Stomach (tissue), 9 donors: Measurements from ENCODE around the gene POT1. TPM values are rescaled to one million over a fixed set of nuclear protein-coding genes. Genes with fewer than 3 reads are reported as not detected.

Source experiments
- DNase-seq, 2 donors: peaks; one replicate each; pipeline versions ENCODE4 v3.0.0 to v3.0.0-alpha.2; 2013 to 2019
- H3K27ac ChIP-seq, 5 donors: fragments of 200-600 bp in 4 of 5; sonication (generic) in 4 of 5; one replicate each; pipeline ENCODE4 v1.5.1; 2013 to 2019; ENCODE audit warnings: mild to moderate bottlenecking in 1 of 5, moderate library complexity in 1 of 5
- H3K27me3 ChIP-seq, 3 donors: fragments of 200-600 bp; sonication (generic); one replicate each; pipeline ENCODE4 v1.5.1; 2017 to 2019; ENCODE audit warnings: mixed run types in 1 of 3
- H3K36me3 ChIP-seq, 4 donors: fragments of 200-600 bp; sonication (generic); 1 replicate in 3 of 4; 2 replicates in 1 of 4; pipeline ENCODE4 v1.5.1; 2016 to 2019
- H3K4me1 ChIP-seq, 4 donors: fragments of 200-600 bp; sonication (generic); one replicate each; pipeline ENCODE4 v1.5.1; 2016 to 2019
- H3K4me3 ChIP-seq, 4 donors: fragments of 200-600 bp; sonication (generic) in 3 of 4; one replicate each; pipeline ENCODE4 v1.5.1; 2016 to 2019; ENCODE audit warnings: mild to moderate bottlenecking in 1 of 4
- H3K9me3 ChIP-seq, 4 donors: fragments of 200-600 bp; sonication (generic); one replicate each; pipeline ENCODE4 v1.5.1; 2016 to 2019
- CTCF ChIP-seq, 7 experiments: fragments of 450-650 bp in 4 of 7; fragments of 200-600 bp in 3 of 7; sonication (generic) in 3 of 7; IDR thresholded peaks; one replicate each; pipeline ENCODE4 v1.5.1; 2016 to 2019; ENCODE audit warnings: antibody characterized with exemption in 7 of 7, control low read depth in 2 of 7, mild to moderate bottlenecking in 1 of 7
- EP300 ChIP-seq: sonication (generic); formaldehyde crosslinking; IDR thresholded peaks from one replicate; pipeline ENCODE4 v1.6.1; 2017; ENCODE audit warnings: antibody characterized with exemption
- POLR2A ChIP-seq, 4 donors: fragments of 450-650 bp; IDR thresholded peaks; one replicate each; pipeline ENCODE4 v1.6.1; 2016; ENCODE audit warnings: antibody characterized with exemption in 4 of 4, control low read depth in 2 of 4, mild to moderate bottlenecking in 1 of 4, moderate library complexity in 1 of 4
- POLR2AphosphoS5 ChIP-seq, 3 donors: sonication (generic); formaldehyde crosslinking; IDR thresholded peaks; one replicate each; pipeline ENCODE4 v1.6.1; 2016; ENCODE audit warnings: antibody characterized with exemption in 3 of 3
- WGBS, 5 donors: extraction: QIAGEN DNeasy Blood & Tissue Kit in 3 of 5; methylation state at CpG; one replicate each; pipeline versions ENCODE4 v1.1.5 to v1.1.7; 2013 to 2018; 5-methylcytosine and 5-hydroxymethylcytosine counted together
- intact Hi-C: fragments of 100-400 bp; cut with DNase I; formaldehyde crosslinking; loops from one replicate; pipeline ENCODE4 v1.15.1; 2023; ENCODE audit warnings: low total_unique reads
- polyA plus RNA-seq, 3 donors: library from polyadenylated mRNA; stranded (reverse); fragments of 200-250 nt; gene quantifications; one replicate each; pipeline ENCODE4 v1.2.3, GENCODE V29; 2013
- total RNA-seq, 5 donors: library from RNA; depleted of rRNA; stranded (reverse); fragments of >200 nt; gene quantifications; one replicate each; pipeline versions ENCODE4 v1.1.0 to v1.2.3, GENCODE V29; 2014 to 2016
- donor health status: healthy with polysubstance abuse.
- donor health status: Bipolar disorder and iron deficiency.
- donor health status: healthy.

Gene POT1
- total and polyA plus RNA-seq, 8 donors = 4.3 to 47.5 (median 8.9) TPM

GRCh38 chr7:124956160-124956559 is 26.5 kb upstream of the POT1 start:
- Histone ChIP-seq H3K36me3 (no peaks in the 10 kb centered on the region), H3K4me1 (no peaks in the 10 kb centered on the region), H3K9me3 (peaks cover 0 to 17% (median 7%) of the 10 kb centered on the region in 4 donors), H3K4me3 (no peak overlapping the region), H3K27me3 (no peaks in the 10 kb centered on the region), H3K27ac (no peak overlapping the region)
- TF ChIP-seq POLR2AphosphoS5 (IDR thresholded peaks at IDR 0.05) = no peak
- no peak for TF ChIP-seq POLR2A (IDR thresholded peaks at IDR 0.05)
- TF ChIP-seq EP300 = no peak
- no peak for TF ChIP-seq CTCF (IDR thresholded peaks at IDR 0.05)
- DNase-seq = no peak
- WGBS, 5 donors = 67 to 85% (median 71%) methylated on average over 1 of the region's 1 CpG
- intact Hi-C loops = no loop called here

- Histone ChIP-seq H3K27me3 (no peaks in the 10 kb centered on the region), H3K27ac (no peak overlapping the region), H3K36me3 (no peaks in the 10 kb centered on the region), H3K4me3 (no peak overlapping the region), H3K4me1 (no peaks in the 10 kb centered on the region), H3K9me3 (peaks cover 0 to 17% (median 7%) of the 10 kb centered on the region in 4 donors)
- intact Hi-C loops = no loop called here
- no peak for TF ChIP-seq POLR2AphosphoS5 (IDR thresholded peaks at IDR 0.05)
- no peak for TF ChIP-seq CTCF (IDR thresholded peaks at IDR 0.05)
- no peak for TF ChIP-seq EP300
- no peak for TF ChIP-seq POLR2A (IDR thresholded peaks at IDR 0.05)
- DNase-seq = no peak
Measured at GRCh38 chr7:124954790-124955189, 25.2 kb upstream of the POT1 start.

- Histone ChIP-seq H3K4me1 (no peaks in the 10 kb centered on the region), H3K4me3 (no peak overlapping the region), H3K27me3 (no peaks in the 10 kb centered on the region), H3K36me3 (no peaks in the 10 kb centered on the region), H3K9me3 (no peaks in the 10 kb centered on the region), H3K27ac (no peak overlapping the region)
- intact Hi-C loops = no loop called here
- 86 to 99% (median 97%) methylated on average over 3 of the region's 3 CpGs for WGBS, 5 donors
- DNase-seq = no peak
- TF ChIP-seq EP300 = no peak
- TF ChIP-seq CTCF (IDR thresholded peaks at IDR 0.05) = no peak
- TF ChIP-seq POLR2A (IDR thresholded peaks at IDR 0.05) = no peak
- TF ChIP-seq POLR2AphosphoS5 (IDR thresholded peaks at IDR 0.05) = no peak
Measured at GRCh38 chr7:124945680-124946079, 16.1 kb upstream of the POT1 start.

- H3K27ac ChIP-seq = no peak overlapping the region
- TF ChIP-seq CTCF (IDR thresholded peaks at IDR 0.05) (no peak), EP300 (no peak), POLR2AphosphoS5 (IDR thresholded peaks at IDR 0.05) (no peak), POLR2A (IDR thresholded peaks at IDR 0.05) (no peak)
- no peaks in the 10 kb centered on the region for H3K36me3 ChIP-seq
- intact Hi-C loops = no loop called here
- H3K4me3 ChIP-seq = no peak overlapping the region
- 73 to 94% (median 83%) methylated on average over 2 of the region's 2 CpGs for WGBS, 5 donors
- no peaks in the 10 kb centered on the region for H3K4me1 ChIP-seq
- no peak for DNase-seq
- no peaks in the 10 kb centered on the region for H3K9me3 ChIP-seq
- H3K27me3 ChIP-seq = no peaks in the 10 kb centered on the region
Measured at GRCh38 chr7:124943472-124943871, 13.8 kb upstream of the POT1 start.
